Neutrophil (primary cell): ENCODE results near the gene NOVA2.

Experiments
- H3K27ac ChIP-seq: fragments of 200-600 bp; sonication (generic); 2 replicates; pipeline ENCODE4 v1.5.1; 2016; ENCODE audit warnings: mild to moderate bottlenecking, moderate library complexity
- H3K27me3 ChIP-seq: fragments of 200-600 bp; sonication (generic); 2 replicates; pipeline ENCODE4 v1.6.0; 2016; ENCODE audit warnings: mild to moderate bottlenecking
- H3K36me3 ChIP-seq: fragments of 200-600 bp; sonication (generic); 2 replicates; pipeline ENCODE4 v1.5.1; 2017
- H3K4me1 ChIP-seq, 2 experiments: fragments of 200-600 bp in 1 of 2; sonication (generic) in 1 of 2; 1 replicate in 1 of 2; 2 replicates in 1 of 2; pipeline versions ENCODE4 v1.5.1 to v1.6.1; 2013 to 2016; ENCODE audit warnings: low read depth in 1 of 2, low read length in 1 of 2, mild to moderate bottlenecking in 1 of 2, moderate library complexity in 1 of 2; ENCODE audit not compliant: control insufficient read depth in 1 of 2, insufficient read depth in 1 of 2
- H3K4me3 ChIP-seq, 2 experiments: fragments of 200-600 bp in 1 of 2; sonication (generic) in 1 of 2; 1 replicate in 1 of 2; 2 replicates in 1 of 2; pipeline ENCODE4 v1.5.1; 2013 to 2016; ENCODE audit warnings: low read depth in 1 of 2, low read length in 1 of 2, mild to moderate bottlenecking in 1 of 2, moderate library complexity in 1 of 2
- H3K9me3 ChIP-seq: fragments of 200-600 bp; sonication (generic); 2 replicates; pipeline ENCODE4 v1.5.1; 2016
- TF ChIP-seq, protein P1 (sequence below): fragments of 200-600 bp; sonication (generic); IDR thresholded peaks from 2 replicates; pipeline ENCODE4 v1.5.1; 2016; ENCODE audit warnings: antibody characterized with exemption

The NOVA2 gene

DNA sequence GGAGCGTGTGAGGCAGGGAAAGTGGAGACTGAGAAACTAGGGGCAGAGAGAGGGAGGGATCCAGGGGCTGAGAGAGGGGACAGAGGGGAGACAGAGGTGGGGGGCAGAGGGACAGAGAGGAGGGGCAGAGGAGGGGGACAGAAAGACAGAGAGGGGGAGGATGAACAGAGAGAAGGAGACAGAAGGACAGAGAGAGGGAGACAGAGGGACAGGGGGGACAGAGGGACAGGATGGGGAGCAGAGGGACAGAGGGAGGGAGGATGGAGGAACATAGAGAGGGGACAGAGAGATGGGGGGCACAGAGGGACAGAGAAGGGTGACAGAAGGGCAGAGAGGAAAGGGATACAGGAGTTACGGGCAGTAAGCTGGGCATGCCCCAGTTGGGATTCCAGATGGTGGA is 44.4 kb downstream of the NOVA2 start:
- peaks cover 77% of the 10 kb centered on the region for H3K27me3 ChIP-seq
- H3K4me1 ChIP-seq: peaks cover 6 to 8% of the 10 kb centered on the region in 2 experiments
- no peaks in the 10 kb centered on the region for H3K9me3 ChIP-seq
- TF ChIP-seq, protein P1, sequence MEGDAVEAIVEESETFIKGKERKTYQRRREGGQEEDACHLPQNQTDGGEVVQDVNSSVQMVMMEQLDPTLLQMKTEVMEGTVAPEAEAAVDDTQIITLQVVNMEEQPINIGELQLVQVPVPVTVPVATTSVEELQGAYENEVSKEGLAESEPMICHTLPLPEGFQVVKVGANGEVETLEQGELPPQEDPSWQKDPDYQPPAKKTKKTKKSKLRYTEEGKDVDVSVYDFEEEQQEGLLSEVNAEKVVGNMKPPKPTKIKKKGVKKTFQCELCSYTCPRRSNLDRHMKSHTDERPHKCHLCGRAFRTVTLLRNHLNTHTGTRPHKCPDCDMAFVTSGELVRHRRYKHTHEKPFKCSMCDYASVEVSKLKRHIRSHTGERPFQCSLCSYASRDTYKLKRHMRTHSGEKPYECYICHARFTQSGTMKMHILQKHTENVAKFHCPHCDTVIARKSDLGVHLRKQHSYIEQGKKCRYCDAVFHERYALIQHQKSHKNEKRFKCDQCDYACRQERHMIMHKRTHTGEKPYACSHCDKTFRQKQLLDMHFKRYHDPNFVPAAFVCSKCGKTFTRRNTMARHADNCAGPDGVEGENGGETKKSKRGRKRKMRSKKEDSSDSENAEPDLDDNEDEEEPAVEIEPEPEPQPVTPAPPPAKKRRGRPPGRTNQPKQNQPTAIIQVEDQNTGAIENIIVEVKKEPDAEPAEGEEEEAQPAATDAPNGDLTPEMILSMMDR: no peak
- no peak overlapping the region for H3K27ac ChIP-seq
- no peaks in the 10 kb centered on the region for H3K36me3 ChIP-seq
- H3K4me3 ChIP-seq: no peak overlapping the region

DNA sequence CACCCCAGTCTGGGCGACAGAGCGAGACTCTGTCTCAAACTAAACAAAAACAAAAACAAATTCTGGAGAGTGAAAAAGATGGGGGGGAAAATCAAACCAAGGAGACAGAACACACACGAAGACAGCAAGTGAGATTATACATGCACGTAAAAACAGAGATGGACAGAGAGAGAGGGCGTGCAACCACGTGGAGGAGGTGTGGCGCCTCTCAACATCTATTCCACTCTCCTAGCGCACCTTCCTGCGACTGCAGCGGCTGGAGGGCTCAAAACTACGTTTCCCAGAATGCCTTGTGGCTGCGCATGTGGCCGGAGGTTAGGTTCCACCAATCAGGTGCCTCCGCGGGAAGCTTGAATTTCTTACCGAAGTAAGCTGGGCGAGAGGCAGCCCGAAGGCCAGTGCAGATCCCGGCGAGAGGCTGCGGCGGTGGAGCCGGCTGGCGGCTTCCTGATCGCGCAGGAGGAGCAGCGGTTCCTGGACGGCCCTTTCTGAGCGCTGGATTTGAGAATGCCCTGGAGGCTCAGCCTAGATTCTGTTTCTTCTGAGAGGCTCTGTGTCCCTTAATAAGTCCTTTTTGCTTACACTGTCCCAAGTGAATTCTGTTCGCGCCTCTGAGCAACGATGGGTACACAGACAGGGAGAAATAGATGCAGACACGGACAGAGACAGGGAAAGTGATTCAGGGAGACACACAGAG is 46.0 kb downstream of the NOVA2 start:
- H3K4me3 ChIP-seq: no peak overlapping the region

DNA sequence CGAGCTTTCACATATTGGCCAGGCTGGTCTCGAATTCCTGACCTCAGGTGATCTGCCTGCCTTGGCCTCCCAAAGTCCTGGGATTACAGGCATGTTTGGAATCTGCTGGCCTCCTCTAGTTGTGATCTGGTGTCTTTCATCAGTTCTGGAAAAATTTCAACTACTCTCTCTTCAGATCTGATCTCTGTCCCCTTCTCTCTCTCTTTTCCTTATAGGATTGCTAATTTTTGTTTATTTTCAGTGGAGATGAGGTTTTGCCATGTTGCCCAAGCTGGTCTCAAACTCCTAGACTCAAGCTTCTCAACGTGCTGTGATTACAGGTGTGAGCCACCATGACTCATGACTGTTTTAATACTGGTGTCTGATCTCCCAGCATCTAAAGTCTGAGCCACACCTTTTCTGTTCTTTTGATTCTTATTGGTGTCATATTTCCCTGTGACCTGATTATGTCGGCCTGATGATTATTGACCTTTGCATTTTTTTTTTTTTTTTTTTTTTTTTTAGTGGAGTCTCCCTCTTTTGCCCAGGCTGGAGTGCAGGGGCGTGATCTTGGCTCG is 48.7 kb downstream of the NOVA2 start:
- Histone ChIP-seq H3K4me3 (no peak overlapping the region), H3K9me3 (no peaks in the 10 kb centered on the region), H3K27me3 (peaks cover 59% of the 10 kb centered on the region), H3K27ac (no peak overlapping the region), H3K36me3 (no peaks in the 10 kb centered on the region), H3K4me1 (peaks cover 6 to 8% of the 10 kb centered on the region in 2 experiments)
- TF ChIP-seq, protein P1: no peak

More for the DNA sequence above, 46.0 kb downstream of the NOVA2 start:
- no peaks in the 10 kb centered on the region for H3K9me3 ChIP-seq
- TF ChIP-seq, protein P1: no peak
- H3K27me3 ChIP-seq: peaks cover 63% of the 10 kb centered on the region
- H3K27ac ChIP-seq: no peak overlapping the region
- H3K4me1 ChIP-seq: peaks cover 6 to 8% of the 10 kb centered on the region in 2 experiments
- no peaks in the 10 kb centered on the region for H3K36me3 ChIP-seq

DNA sequence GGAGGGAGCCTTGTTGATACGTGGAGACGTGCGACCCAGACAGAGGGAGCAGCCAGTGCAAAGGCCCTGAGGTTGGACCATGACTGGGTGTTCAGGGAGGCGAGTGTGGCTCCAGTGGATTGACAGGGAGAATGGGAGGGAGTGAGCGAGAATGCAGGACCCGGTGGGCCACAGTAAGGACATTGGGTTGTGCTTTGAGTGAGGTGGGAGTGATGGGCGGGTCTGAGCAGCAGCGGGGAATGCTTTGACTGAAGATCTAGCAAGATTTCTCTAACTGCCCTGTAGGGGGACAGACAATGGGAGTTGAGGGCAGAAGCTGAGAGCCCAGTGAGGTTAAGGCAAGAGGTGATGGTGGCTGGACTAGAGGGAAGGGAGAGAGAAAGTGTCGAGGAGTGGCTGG is 51.4 kb downstream of the NOVA2 start:
- H3K4me1 ChIP-seq: no peaks in the 10 kb centered on the region
- no peaks in the 10 kb centered on the region for H3K36me3 ChIP-seq
- TF ChIP-seq, protein P1: no peak
- no peaks in the 10 kb centered on the region for H3K9me3 ChIP-seq
- no peak overlapping the region for H3K27ac ChIP-seq
- H3K27me3 ChIP-seq: peaks cover 59% of the 10 kb centered on the region
- H3K4me3 ChIP-seq: no peak overlapping the region

DNA sequence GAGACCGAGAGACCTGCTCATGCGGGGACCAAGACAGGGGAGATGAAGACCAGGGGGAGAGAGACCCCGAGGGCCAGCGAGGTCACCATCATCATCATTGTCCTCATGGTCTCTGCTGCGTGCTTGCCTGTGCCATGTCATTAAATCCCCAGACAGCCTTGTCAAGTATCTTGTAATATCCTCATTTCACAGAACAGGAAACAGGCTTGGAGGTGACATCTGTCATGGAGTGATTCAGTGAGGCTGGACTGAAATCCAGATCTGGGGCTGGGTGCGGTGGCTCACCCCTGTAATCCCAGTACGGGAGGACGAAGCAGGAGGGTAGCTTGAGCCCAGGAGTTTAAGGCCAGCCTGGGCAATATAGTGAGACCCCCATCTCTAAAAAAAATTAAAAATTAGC is 53.2 kb downstream of the NOVA2 start:
- peaks cover 49% of the 10 kb centered on the region for H3K27me3 ChIP-seq
- no peak overlapping the region for H3K27ac ChIP-seq
- H3K36me3 ChIP-seq: no peaks in the 10 kb centered on the region
- no peaks in the 10 kb centered on the region for H3K4me1 ChIP-seq
- no peaks in the 10 kb centered on the region for H3K9me3 ChIP-seq
- H3K4me3 ChIP-seq: no peak overlapping the region
- TF ChIP-seq, protein P1: no peak
